OCI-LY1 (cell line): ENCODE results near the gene FOXK1.

ENCODE experiments used
- CTCF ChIP-seq: fragments of 200-600 bp; sonication (generic), shearing (Covaris generic); IDR thresholded peaks from 2 replicates; pipeline ENCODE4 v1.5.1; 2017; ENCODE audit warnings: mild to moderate bottlenecking, antibody characterized with exemption, low read length, moderate library complexity, mixed read lengths
- EZH2 ChIP-seq: fragments of 200-600 bp; sonication (generic), shearing (Covaris generic); IDR thresholded peaks from 2 replicates; pipeline ENCODE4 v1.8.0; 2017; ENCODE audit warnings: borderline replicate concordance, mixed run types, mild to moderate bottlenecking, antibody characterized with exemption, low read length, moderate library complexity, mixed read lengths

GRCh38 chr7:4753598-4754432 is 71.7 kb downstream of the FOXK1 start:
- peak; percentile 94 for TF ChIP-seq CTCF
- TF ChIP-seq EZH2, result no peak
